Activated CD4-positive, alpha-beta T cell treated with anti-CD3 and anti-CD28 coated beads, Interleukin-2, Interleukin-4, amounts not matched to agents 100 ng/mL and 50 ng/mL, durations not matched to agents 16 hours and 8 hours (primary cell): ENCODE measurements around the gene CHRNA1.

Source experiments
- DNase-seq: peaks from one replicate; pipeline ENCODE4 v3.0.0-alpha.2; 2020; ENCODE audit warnings: low spot score

Gene CHRNA1

DNA sequence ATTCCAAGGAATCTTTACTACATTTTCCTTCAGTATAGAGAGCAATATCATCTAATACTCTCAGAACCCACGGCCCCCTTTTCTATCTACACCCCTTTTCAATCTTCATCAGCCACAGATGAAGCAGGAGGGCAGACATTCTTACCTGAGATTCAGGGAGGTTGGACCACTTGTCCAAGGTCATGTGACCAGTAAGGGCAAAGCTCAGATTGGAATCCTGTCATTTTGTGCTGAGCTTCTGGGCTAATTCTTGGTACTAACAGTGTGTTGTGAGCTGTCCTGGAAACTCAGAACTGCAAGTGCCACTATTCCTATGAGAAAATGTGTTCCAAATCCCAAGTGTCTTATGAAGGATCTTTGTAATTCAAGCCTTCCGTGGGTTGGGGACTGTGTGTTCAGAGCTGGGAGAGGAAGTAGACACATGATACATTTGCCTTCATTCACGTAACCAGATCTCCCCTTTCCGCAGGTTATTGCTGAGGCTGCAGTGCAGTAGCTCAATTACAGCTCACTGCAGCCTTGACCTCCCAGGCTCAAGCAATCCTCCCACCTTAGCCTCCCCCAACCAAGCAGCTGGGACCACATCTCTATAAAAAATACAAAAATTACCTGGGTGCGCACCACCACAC, 3.3 kb downstream of the CHRNA1 start:
- DNase-seq: no peak

- no peak for DNase-seq
These were observed 4.7 kb downstream of the CHRNA1 start for GRCh38 chr2:174759381-174760065.

DNA sequence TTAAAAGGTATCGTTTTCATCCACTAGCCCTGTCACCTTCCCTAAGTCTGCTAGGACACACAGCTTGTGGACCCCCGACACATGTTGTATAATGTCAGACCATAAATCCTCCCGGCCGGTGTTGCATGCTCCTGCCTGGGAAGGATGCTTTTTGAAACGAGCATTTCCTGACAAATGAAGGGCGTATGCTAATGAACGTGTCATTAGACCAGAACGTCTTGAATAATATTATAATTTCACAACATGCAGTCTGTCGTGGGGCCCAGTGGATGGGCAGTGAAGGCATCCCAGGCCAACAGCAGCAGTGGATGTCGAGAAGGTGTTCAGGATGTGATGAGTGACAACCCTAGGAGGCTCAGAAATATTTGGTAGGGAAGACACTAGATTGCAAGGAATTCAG, 7.5 kb downstream of the CHRNA1 start:
- DNase-seq: no peak

DNA sequence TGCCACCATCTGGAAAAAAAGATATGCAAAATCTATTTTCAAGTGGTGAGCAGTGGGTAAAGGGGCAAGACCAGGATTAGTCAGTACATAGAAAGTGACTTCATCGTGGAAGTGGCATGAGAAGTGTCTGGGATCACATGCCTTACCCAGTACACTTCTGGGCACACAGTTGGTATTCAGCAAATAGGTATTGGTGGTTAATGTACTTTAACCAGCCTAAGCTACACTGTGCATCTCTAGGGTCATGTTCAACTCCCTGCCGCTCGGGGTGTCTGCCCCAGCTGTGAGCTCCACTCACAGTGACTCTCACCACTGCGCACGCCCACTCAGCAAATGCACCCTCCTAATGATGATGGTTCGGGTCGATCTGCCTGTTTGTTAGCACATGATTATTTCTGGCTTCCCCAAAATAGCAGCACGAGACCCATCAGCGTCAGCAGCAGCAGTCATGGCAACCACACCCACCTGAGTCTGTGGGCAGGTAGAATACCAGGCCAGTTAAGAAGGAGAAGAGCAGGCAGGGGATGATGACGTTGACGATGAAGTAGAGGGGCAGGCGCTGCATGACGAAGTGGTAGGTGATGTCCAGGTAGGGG, 11.1 kb downstream of the CHRNA1 start:
- peak; percentile 58 for DNase-seq

GRCh38 chr2:174752403-174753037, 11.8 kb downstream of the CHRNA1 start:
- DNase-seq: peak; percentile 88

DNA sequence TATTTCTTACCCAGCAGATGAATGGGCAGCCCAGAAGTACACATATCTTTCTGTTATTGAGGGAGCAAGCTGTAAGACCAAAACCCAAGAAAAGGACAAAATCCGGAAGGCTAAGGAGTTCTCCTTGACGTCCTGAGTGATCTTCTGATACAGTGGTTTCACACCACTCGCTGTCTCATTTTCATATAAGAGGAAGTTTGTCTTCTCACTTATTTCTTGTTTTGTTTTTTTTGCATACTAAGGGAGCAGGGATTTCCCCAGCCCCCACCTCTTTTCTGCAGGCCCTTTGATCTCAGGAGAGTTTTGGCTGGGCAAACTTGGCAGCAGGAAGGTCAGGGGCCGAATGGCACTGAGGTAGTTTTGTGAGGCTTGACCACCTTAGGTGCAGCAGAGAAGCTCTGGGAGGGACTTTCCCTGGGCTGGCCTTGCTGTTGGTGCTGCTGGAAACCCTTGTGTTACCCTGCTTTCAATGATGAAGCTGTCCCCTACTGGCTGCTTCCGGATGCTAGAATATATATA, 13.3 kb downstream of the CHRNA1 start:
- DNase-seq: peak; percentile 51

GRCh38 chr2:174749793-174750192, 14.5 kb downstream of the CHRNA1 start:
- DNase-seq: no peak

DNA sequence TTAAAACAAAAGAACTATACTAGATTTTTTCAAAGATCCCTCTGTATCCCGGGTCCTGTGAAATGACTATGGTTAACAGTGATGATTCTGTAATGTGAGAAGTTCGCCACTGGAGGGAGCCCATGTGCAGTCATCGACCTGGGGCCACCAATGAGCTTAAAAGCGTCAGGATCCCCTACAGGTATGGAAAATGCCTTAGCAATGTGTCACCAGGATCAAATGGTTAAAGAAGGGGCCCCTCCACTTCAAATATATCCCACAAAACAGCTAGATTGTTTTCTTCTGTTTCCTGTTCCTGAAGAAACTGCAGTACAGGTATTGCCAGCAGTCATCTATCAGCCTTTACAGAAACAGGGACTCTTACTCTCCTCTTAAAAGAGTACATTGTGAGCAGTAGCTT, 15.3 kb downstream of the CHRNA1 start:
- DNase-seq: peak; percentile 76

GRCh38 chr2:174745142-174745541, 19.1 kb downstream of the CHRNA1 start:
- no peak for DNase-seq

DNA sequence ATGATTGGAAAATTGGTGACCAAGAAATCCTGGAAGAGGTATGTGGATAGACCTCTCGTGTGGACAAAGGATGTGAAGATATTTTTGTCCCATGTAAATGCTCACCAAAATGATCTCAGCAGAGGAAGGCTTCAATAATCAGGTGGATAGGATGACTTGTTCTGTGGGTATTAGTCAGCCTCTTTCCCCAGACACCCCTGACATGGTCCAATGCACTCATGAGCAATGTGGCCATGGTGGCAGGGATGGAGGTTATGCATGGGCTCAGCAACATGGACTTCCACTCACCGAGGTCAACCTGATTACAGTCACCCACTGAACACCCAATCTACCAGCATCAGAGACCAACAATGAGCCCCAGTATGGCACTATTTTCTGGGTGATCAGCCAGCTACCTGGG, 20.2 kb downstream of the CHRNA1 start:
- DNase-seq: no peak

GRCh38 chr2:174740721-174741120, 23.6 kb downstream of the CHRNA1 start:
- DNase-seq: no peak

- no peak for DNase-seq
These were observed 25.4 kb downstream of the CHRNA1 start for GRCh38 chr2:174738841-174739240.

DNA sequence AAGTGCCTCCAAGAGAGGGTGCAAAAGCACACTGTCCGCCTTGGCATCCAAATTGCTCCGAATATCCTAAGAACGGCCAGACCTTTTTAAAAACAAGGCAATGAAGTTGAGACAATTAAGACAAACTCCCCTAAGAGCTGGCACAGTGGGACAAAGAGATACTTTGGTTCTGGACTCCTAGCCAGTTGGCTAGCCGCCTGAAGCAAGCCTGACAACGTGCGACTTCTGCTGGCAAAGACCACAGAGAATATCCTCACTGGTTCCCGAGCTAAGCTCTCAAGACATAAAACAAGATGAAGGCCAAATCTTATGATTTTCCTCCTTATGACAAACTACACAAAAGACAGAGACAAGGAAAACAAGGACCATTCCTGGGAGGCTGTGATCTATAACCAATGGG, 32.7 kb downstream of the CHRNA1 start:
- no peak for DNase-seq

GRCh38 chr2:174730698-174731018, 33.6 kb downstream of the CHRNA1 start:
- DNase-seq: no peak

GRCh38 chr2:174729797-174730697, 34.2 kb downstream of the CHRNA1 start:
- peak; percentile 39 for DNase-seq

GRCh38 chr2:174728096-174728495, 36.2 kb downstream of the CHRNA1 start:
- no peak for DNase-seq

DNA sequence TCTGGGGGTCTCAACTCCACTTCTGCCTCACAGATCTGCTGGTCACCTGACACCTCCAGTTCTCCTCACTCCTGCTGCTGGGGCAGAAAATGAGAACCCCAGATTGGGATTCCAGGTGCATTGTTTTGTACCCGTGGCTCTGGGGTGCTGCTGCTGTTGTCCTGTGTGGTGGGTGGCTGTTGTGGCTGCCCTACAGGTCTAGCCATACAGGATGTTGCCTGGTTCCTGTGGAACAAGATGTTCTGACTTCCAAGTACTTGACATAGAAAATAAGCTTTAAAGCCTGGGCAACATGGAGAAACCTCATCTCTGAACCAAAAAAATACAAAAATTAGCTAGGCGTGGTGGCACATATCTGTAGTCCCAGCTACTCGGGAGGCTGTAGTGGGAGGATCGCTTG, 38.1 kb downstream of the CHRNA1 start:
- no peak for DNase-seq

DNA sequence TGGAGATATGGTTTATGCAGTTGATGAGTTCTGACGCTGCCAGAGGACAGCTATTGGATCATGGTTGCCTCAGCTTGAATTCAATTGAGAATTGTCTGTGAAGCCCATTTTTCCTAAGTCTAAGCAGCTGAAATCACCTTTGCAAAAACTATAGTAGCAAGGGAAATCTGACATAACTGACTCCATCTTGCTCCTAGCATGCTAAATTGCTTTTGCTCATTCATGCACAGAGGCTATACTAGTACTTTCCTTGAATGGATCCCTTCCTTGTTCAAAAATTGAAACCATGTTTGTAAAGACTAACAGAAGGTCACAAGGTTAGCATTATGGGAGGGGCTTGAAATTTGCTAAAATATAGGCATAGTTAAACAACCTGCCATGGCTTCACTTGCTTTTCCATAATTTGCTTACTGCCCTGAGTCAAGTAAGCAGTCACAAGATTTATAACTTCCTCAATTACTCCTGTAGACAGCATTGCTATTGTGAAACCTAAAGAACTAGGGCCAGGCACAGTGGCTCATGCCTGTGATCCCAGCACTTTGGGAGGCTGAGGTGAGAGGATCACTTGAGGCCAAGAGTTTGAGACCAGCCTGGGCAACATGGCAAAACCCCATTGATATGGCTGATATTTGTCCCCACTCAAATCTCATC, 41.2 kb downstream of the CHRNA1 start:
- DNase-seq: no peak

DNA sequence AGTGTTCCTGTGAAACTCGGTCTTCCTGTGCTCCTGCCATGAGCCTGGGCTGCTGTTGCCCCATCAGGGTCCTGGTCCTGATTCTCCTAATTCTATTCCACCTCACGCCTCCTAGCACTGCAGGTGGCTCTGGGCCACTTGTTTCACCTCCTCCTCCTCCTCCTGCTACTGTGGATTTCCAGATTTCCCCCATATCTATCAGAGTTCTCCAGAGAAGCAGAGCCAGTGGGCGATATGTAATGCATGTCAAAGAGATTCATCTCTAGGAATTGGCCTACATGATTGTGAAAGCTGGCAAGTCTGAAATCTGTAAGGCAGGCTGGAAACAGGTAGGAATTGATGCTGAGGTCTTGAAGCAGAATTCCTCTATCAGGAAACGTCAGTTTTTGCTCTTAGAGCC, 45.3 kb downstream of the CHRNA1 start:
- DNase-seq: no peak

- DNase-seq: no peak
These were observed 45.7 kb downstream of the CHRNA1 start for GRCh38 chr2:174718591-174718990.

DNA sequence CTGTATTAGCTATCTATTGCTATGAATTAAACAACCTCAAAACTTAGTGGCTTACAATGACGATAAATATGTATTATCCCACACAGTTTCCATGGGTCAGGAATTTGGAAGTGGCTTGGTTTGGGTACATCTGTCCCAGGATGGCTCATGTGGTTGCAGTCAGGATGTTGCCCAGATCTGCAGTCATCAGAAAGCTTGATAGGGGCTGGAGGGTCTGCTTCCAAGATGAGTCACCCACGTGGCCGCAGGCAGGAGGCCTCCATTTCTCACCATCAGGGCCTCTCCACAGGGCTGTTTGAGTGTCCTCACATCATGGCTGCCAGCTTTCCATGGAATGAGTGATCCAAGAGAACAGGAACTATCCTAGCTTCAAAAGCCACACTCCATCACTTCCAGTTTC, 46.4 kb downstream of the CHRNA1 start:
- DNase-seq: no peak
